ENCODE results near the gene KRT72.

KRT72 gene

DNA sequence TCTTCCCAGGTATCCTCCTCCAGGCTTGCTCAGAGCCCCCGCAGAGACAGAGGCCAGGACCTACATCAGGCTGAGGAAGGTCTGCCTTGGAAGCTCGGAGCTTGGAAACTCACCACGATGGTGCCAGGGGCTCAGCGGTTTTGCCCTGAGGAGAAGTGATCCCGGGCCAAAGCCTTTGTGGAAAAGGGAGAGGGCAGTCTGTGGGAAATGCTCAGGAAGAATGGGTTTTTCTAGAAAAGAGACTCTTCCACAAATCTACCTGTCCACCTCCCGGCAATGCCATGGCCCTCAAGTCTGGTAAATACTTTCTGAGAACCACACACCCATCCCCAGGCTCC is 42.8 kb upstream of the KRT72 start:
- Histone ChIP-seq H3K23ac (ENCODE audit: low read depth, low read length, poor library complexity) (no peak overlapping the region), H3K9ac (ENCODE audit: low read depth, low read length, poor library complexity) (no peak overlapping the region), H3K4me3 (ENCODE audit: low read length in 2 of 2) (no peak overlapping the region), H3K4me2 (ENCODE audit: insufficient read depth, low read length, poor library complexity, severe bottlenecking) (no peak overlapping the region), H3K79me1 (ENCODE audit: low read depth, low read length) (no peaks in the 10 kb centered on the region), H3K9me3 (replicated peaks in 1 of 2; ENCODE audit: control insufficient read depth in 2 of 2, insufficient read depth in 1 of 2, low read depth in 1 of 2, low read length in 2 of 2) (no peaks in the 10 kb centered on the region), H3K14ac (ENCODE audit: low read length) (no peak overlapping the region), H3K36me3 (replicated peaks in 1 of 2; ENCODE audit: control insufficient read depth in 2 of 2, insufficient read depth in 2 of 2, low read length in 2 of 2) (no peaks in the 10 kb centered on the region), H4K91ac (ENCODE audit: low read depth, low read length, poor library complexity) (no peak overlapping the region), H2BK15ac (ENCODE audit: low read length) (no peak overlapping the region), H3K4ac (ENCODE audit: low read length) (no peak overlapping the region), H2BK120ac (ENCODE audit: low read depth, low read length) (no peak overlapping the region), H2AK5ac (ENCODE audit: low read depth, low read length) (no peak overlapping the region), H2BK5ac (ENCODE audit: low read length) (no peak overlapping the region), H3K27me3 (ENCODE audit: control insufficient read depth in 3 of 3, insufficient read depth in 3 of 3, low read depth in 1 of 3, low read length in 3 of 3) (peaks cover 0 to 10% (median 0%) of the 10 kb centered on the region in 3 experiments), H3K27ac (replicated peaks; ENCODE audit: low read length) (no peak overlapping the region), H3K18ac (ENCODE audit: low read length) (no peak overlapping the region), H4K8ac (ENCODE audit: low read depth, low read length) (no peak overlapping the region), H2AFZ (ENCODE audit: low read length) (no peak overlapping the region), H2BK12ac (ENCODE audit: low read length) (no peak overlapping the region), H3K4me1 (ENCODE audit: control insufficient read depth in 2 of 2, insufficient read depth in 1 of 2, low read depth in 1 of 2, low read length in 2 of 2) (peaks cover 0 to 5% of the 10 kb centered on the region in 2 donors)
- WGBS, 2 donors (ENCODE audit: extremely low coverage in 2 of 2, insufficient read length in 2 of 2, insufficient replicate concordance in 1 of 2): no CpG with 5 or more reads among the region's 6 CpGs
- DNase-seq (ENCODE audit: low spot score): no peak

- Histone ChIP-seq H3K4ac (ENCODE audit: low read length) (no peak overlapping the region), H3K27me3 (ENCODE audit: control insufficient read depth in 3 of 3, insufficient read depth in 3 of 3, low read depth in 1 of 3, low read length in 3 of 3) (peaks cover 0 to 10% (median 0%) of the 10 kb centered on the region in 3 experiments), H3K4me1 (ENCODE audit: control insufficient read depth in 2 of 2, insufficient read depth in 1 of 2, low read depth in 1 of 2, low read length in 2 of 2) (peaks cover 0 to 5% of the 10 kb centered on the region in 2 donors), H3K23ac (ENCODE audit: low read depth, low read length, poor library complexity) (peak overlapping the region; percentile 57), H3K79me1 (ENCODE audit: low read depth, low read length) (no peaks in the 10 kb centered on the region), H2BK15ac (ENCODE audit: low read length) (peak overlapping the region; percentile 38), H2AK5ac (ENCODE audit: low read depth, low read length) (no peak overlapping the region), H3K27ac (replicated peaks; ENCODE audit: low read length) (no peak overlapping the region), H2AFZ (ENCODE audit: low read length) (no peak overlapping the region), H2BK120ac (ENCODE audit: low read depth, low read length) (no peak overlapping the region), H3K4me3 (ENCODE audit: low read length in 2 of 2) (no peak overlapping the region), H4K8ac (ENCODE audit: low read depth, low read length) (no peak overlapping the region), H3K14ac (ENCODE audit: low read length) (no peak overlapping the region), H3K18ac (ENCODE audit: low read length) (peak overlapping the region; percentile 60), H3K36me3 (replicated peaks in 1 of 2; ENCODE audit: control insufficient read depth in 2 of 2, insufficient read depth in 2 of 2, low read length in 2 of 2) (no peaks in the 10 kb centered on the region), H3K9me3 (replicated peaks in 1 of 2; ENCODE audit: control insufficient read depth in 2 of 2, insufficient read depth in 1 of 2, low read depth in 1 of 2, low read length in 2 of 2) (no peaks in the 10 kb centered on the region), H3K4me2 (ENCODE audit: insufficient read depth, low read length, poor library complexity, severe bottlenecking) (no peak overlapping the region), H4K91ac (ENCODE audit: low read depth, low read length, poor library complexity) (no peak overlapping the region), H3K9ac (ENCODE audit: low read depth, low read length, poor library complexity) (no peak overlapping the region), H2BK5ac (ENCODE audit: low read length) (peak overlapping the region; percentile 63), H2BK12ac (ENCODE audit: low read length) (no peak overlapping the region)
- no CpG with 5 or more reads among the region's 10 CpGs for WGBS, 2 donors (ENCODE audit: extremely low coverage in 2 of 2, insufficient read length in 2 of 2, insufficient replicate concordance in 1 of 2)
- no peak for DNase-seq (ENCODE audit: low spot score)
These were observed 42.2 kb upstream of the KRT72 start for GRCh38 chr12:52643233-52644077.

DNA sequence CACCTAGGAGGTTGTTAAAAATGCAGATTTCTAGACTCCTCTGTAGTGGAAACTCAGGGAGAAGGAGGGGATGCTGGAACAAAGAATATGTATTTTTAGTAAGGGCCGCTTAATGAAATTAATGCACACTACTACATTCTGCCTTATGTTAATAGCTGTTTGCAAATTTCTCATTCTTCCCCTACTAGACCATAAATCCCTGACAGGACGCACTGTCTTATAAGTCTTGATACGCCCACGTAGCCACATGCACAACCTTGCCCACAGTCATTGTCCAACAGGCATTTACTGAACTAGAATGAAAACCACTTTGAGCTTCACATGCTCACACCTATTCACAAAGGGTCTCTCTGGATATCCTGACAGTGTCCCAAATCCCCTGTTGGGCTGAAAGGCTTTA is 40.2 kb upstream of the KRT72 start:
- no peak overlapping the region for H2AK5ac ChIP-seq (ENCODE audit: low read depth, low read length)
- H2BK15ac ChIP-seq (ENCODE audit: low read length): no peak overlapping the region
- H3K18ac ChIP-seq (ENCODE audit: low read length): no peak overlapping the region
- no peaks in the 10 kb centered on the region for H3K36me3 ChIP-seq (replicated peaks in 1 of 2; ENCODE audit: control insufficient read depth in 2 of 2, insufficient read depth in 2 of 2, low read length in 2 of 2)
- H3K79me1 ChIP-seq (ENCODE audit: low read depth, low read length): no peaks in the 10 kb centered on the region
- no peak overlapping the region for H3K4me2 ChIP-seq (ENCODE audit: insufficient read depth, low read length, poor library complexity, severe bottlenecking)
- no peak overlapping the region for H3K27ac ChIP-seq (replicated peaks; ENCODE audit: low read length)
- peaks cover 0 to 5% of the 10 kb centered on the region in 2 donors for H3K4me1 ChIP-seq (ENCODE audit: control insufficient read depth in 2 of 2, insufficient read depth in 1 of 2, low read depth in 1 of 2, low read length in 2 of 2)
- no peak overlapping the region for H4K8ac ChIP-seq (ENCODE audit: low read depth, low read length)
- WGBS, 2 donors (ENCODE audit: extremely low coverage in 2 of 2, insufficient read length in 2 of 2, insufficient replicate concordance in 1 of 2): no CpG with 5 or more reads among the region's 4 CpGs
- H2BK5ac ChIP-seq (ENCODE audit: low read length): no peak overlapping the region
- H3K14ac ChIP-seq (ENCODE audit: low read length): no peak overlapping the region
- H3K23ac ChIP-seq (ENCODE audit: low read depth, low read length, poor library complexity): no peak overlapping the region
- no peak overlapping the region for H3K9ac ChIP-seq (ENCODE audit: low read depth, low read length, poor library complexity)
- no peak for DNase-seq (ENCODE audit: low spot score)
- H3K27me3 ChIP-seq (ENCODE audit: control insufficient read depth in 3 of 3, insufficient read depth in 3 of 3, low read depth in 1 of 3, low read length in 3 of 3): peaks cover 0 to 14% (median 0%) of the 10 kb centered on the region in 3 experiments
- no peak overlapping the region for H4K91ac ChIP-seq (ENCODE audit: low read depth, low read length, poor library complexity)
- H2BK120ac ChIP-seq (ENCODE audit: low read depth, low read length): no peak overlapping the region
- H3K9me3 ChIP-seq (replicated peaks in 1 of 2; ENCODE audit: control insufficient read depth in 2 of 2, insufficient read depth in 1 of 2, low read depth in 1 of 2, low read length in 2 of 2): no peaks in the 10 kb centered on the region
- no peak overlapping the region for H3K4ac ChIP-seq (ENCODE audit: low read length)
- no peak overlapping the region for H2BK12ac ChIP-seq (ENCODE audit: low read length)
- no peak overlapping the region for H2AFZ ChIP-seq (ENCODE audit: low read length)
- H3K4me3 ChIP-seq (ENCODE audit: low read length in 2 of 2): no peak overlapping the region

DNA sequence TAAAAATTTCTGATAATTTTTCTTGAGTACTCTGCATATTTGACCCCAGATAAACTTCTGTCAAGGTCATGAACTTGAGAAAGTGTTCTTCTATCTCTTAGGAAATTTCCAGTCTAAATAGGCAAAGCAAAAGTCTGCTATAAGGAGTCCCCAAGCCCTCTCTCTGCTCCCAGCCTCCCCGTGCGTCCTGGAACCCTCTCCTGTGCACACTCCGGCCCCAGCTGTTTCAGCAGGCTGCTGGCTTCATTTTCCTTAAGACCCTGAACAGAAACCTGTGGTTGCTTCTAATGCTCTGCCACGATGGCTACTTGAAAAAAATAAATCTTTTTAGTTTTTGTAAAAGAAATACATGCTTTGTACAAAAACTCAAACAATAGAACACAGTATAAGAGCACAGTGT is 36.0 kb upstream of the KRT72 start:
- no peak for DNase-seq (ENCODE audit: low spot score)
- no CpG with 5 or more reads among the region's 4 CpGs for WGBS, 2 donors (ENCODE audit: extremely low coverage in 2 of 2, insufficient read length in 2 of 2, insufficient replicate concordance in 1 of 2)
- H3K4me1 ChIP-seq (ENCODE audit: control insufficient read depth in 2 of 2, insufficient read depth in 1 of 2, low read depth in 1 of 2, low read length in 2 of 2): peaks cover 0 to 4% of the 10 kb centered on the region in 2 donors
- H3K23ac ChIP-seq (ENCODE audit: low read depth, low read length, poor library complexity): no peak overlapping the region
- no peak overlapping the region for H4K8ac ChIP-seq (ENCODE audit: low read depth, low read length)
- no peak overlapping the region for H2AFZ ChIP-seq (ENCODE audit: low read length)
- H3K27me3 ChIP-seq (ENCODE audit: control insufficient read depth in 3 of 3, insufficient read depth in 3 of 3, low read depth in 1 of 3, low read length in 3 of 3): peaks cover 0 to 10% (median 2%) of the 10 kb centered on the region in 3 experiments
- no peaks in the 10 kb centered on the region for H3K9me3 ChIP-seq (replicated peaks in 1 of 2; ENCODE audit: control insufficient read depth in 2 of 2, insufficient read depth in 1 of 2, low read depth in 1 of 2, low read length in 2 of 2)
- H3K4me3 ChIP-seq (ENCODE audit: low read length in 2 of 2): no peak overlapping the region
- H2BK15ac ChIP-seq (ENCODE audit: low read length): no peak overlapping the region
- no peak overlapping the region for H3K4ac ChIP-seq (ENCODE audit: low read length)
- no peak overlapping the region for H3K27ac ChIP-seq (replicated peaks; ENCODE audit: low read length)
- no peak overlapping the region for H2AK5ac ChIP-seq (ENCODE audit: low read depth, low read length)
- H3K79me1 ChIP-seq (ENCODE audit: low read depth, low read length): no peaks in the 10 kb centered on the region
- H3K36me3 ChIP-seq (replicated peaks in 1 of 2; ENCODE audit: control insufficient read depth in 2 of 2, insufficient read depth in 2 of 2, low read length in 2 of 2): no peaks in the 10 kb centered on the region
- no peak overlapping the region for H3K9ac ChIP-seq (ENCODE audit: low read depth, low read length, poor library complexity)
- no peak overlapping the region for H2BK120ac ChIP-seq (ENCODE audit: low read depth, low read length)
- no peak overlapping the region for H3K14ac ChIP-seq (ENCODE audit: low read length)
- no peak overlapping the region for H2BK12ac ChIP-seq (ENCODE audit: low read length)
- no peak overlapping the region for H4K91ac ChIP-seq (ENCODE audit: low read depth, low read length, poor library complexity)
- H3K4me2 ChIP-seq (ENCODE audit: insufficient read depth, low read length, poor library complexity, severe bottlenecking): no peak overlapping the region
- no peak overlapping the region for H3K18ac ChIP-seq (ENCODE audit: low read length)
- H2BK5ac ChIP-seq (ENCODE audit: low read length): no peak overlapping the region

Data from neuronal stem cell (in vitro differentiated cells).